GM23338 (cell line): ENCODE measurements around the gene MED12L. TPM values are rescaled to one million over a fixed set of nuclear protein-coding genes. Genes with fewer than 3 reads are reported as not detected.

Source experiments
- ATAC-seq: fragments of 200-7000 bp; cut with Tn5 transposase; 3 replicates; pipeline ENCODE4 v1.9.1; 2020
- DNase-seq: peaks from one replicate; pipeline ENCODE4 v3.0.0-alpha.2; 2015; ENCODE audit warnings: low spot score
- H2AFZ ChIP-seq: fragments of 200-600 bp; sonication (generic); 2 replicates; pipeline ENCODE4 v1.8.0; 2016; ENCODE audit warnings: antibody characterized with exemption, mild to moderate bottlenecking, moderate library complexity
- H3F3A ChIP-seq: fragments of 200-600 bp; sonication (generic); replicated peaks from 2 replicates; pipeline ENCODE4 v1.8.0; 2017; ENCODE audit warnings: antibody characterized with exemption, mixed run types, low read depth
- H3K27ac ChIP-seq: fragments of 200-600 bp; sonication (generic); 2 replicates; pipeline ENCODE4 v1.6.1; 2016; ENCODE audit warnings: low read depth
- H3K27me3 ChIP-seq: fragments of 200-600 bp; sonication (generic); 2 replicates; pipeline ENCODE4 v1.8.0; 2016; ENCODE audit warnings: mild to moderate bottlenecking, mixed run types, moderate library complexity; ENCODE audit not compliant: insufficient read depth
- H3K36me3 ChIP-seq: fragments of 200-600 bp; sonication (generic); 2 replicates; pipeline ENCODE4 v1.8.0; 2016; ENCODE audit warnings: mild to moderate bottlenecking; ENCODE audit not compliant: insufficient read depth
- H3K4me1 ChIP-seq: fragments of 200-600 bp; sonication (generic); 2 replicates; pipeline ENCODE4 v1.8.0; 2016; ENCODE audit warnings: mild to moderate bottlenecking, moderate library complexity; ENCODE audit not compliant: insufficient read depth
- H3K4me2 ChIP-seq: fragments of 200-600 bp; sonication (generic); 2 replicates; pipeline ENCODE4 v1.7.1; 2017; ENCODE audit warnings: mixed run types
- H3K4me3 ChIP-seq: fragments of 200-600 bp; sonication (generic); 2 replicates; pipeline ENCODE4 v1.6.1; 2016; ENCODE audit warnings: mixed run types
- H3K79me2 ChIP-seq: fragments of 200-600 bp; sonication (generic); replicated peaks from 2 replicates; pipeline ENCODE4 v1.8.0; 2017; ENCODE audit warnings: mild to moderate bottlenecking; ENCODE audit not compliant: insufficient read depth
- H3K9me2 ChIP-seq: fragments of 200-600 bp; sonication (generic); 2 replicates; pipeline ENCODE4 v1.8.0; 2017; ENCODE audit not compliant: insufficient read depth
- H4K20me1 ChIP-seq: fragments of 200-600 bp; sonication (generic); replicated peaks from 2 replicates; pipeline ENCODE4 v1.8.0; 2017; ENCODE audit warnings: mild to moderate bottlenecking; ENCODE audit not compliant: insufficient read depth
- H3K27ac Mint-ChIP-seq: 2 replicates; pipeline ENCODE4 v1.8.0; 2020; ENCODE audit warnings: inconsistent platforms, mild to moderate bottlenecking, moderate library complexity, mixed read lengths
- H3K27me3 Mint-ChIP-seq: 3 replicates; pipeline ENCODE4 v1.8.0; 2022; ENCODE audit warnings: low read depth, mild to moderate bottlenecking, moderate library complexity, mixed read lengths, inconsistent platforms; ENCODE audit not compliant: insufficient read depth, poor library complexity
- H3K36me3 Mint-ChIP-seq: 3 replicates; pipeline ENCODE4 v1.8.0; 2021; ENCODE audit warnings: low read depth, mild to moderate bottlenecking, inconsistent platforms, moderate library complexity, mixed read lengths
- H3K4me1 Mint-ChIP-seq: 3 replicates; pipeline ENCODE4 v1.8.0; 2020; ENCODE audit warnings: mild to moderate bottlenecking, inconsistent platforms, mixed read lengths
- H3K4me3 Mint-ChIP-seq: 3 replicates; pipeline ENCODE4 v1.8.0; 2021; ENCODE audit warnings: moderate library complexity, mild to moderate bottlenecking, inconsistent platforms, mixed read lengths
- H3K9me3 Mint-ChIP-seq: 3 replicates; pipeline ENCODE4 v1.8.0; 2020; ENCODE audit warnings: moderate library complexity, mild to moderate bottlenecking, inconsistent platforms, mixed read lengths
- CREB1 ChIP-seq: fragments of 250-450 bp; sonication (Bioruptor Pico); IDR thresholded peaks from 2 replicates; pipeline ENCODE4 v1.5.0; 2020; ENCODE audit warnings: low read depth, mild to moderate bottlenecking, moderate library complexity
- CTCF ChIP-seq, 2 experiments: fragments of 200-600 bp in 1 of 2; sonication (generic) in 1 of 2; conservative IDR thresholded peaks; 2 replicates each; pipeline versions ENCODE4 v1.5.1 to v1.6.1; 2016 to 2017; ENCODE audit warnings: antibody characterized with exemption in 2 of 2, low read depth in 2 of 2, mild to moderate bottlenecking in 2 of 2, moderate library complexity in 1 of 2
- ETS1 ChIP-seq: IDR thresholded peaks from 2 replicates; pipeline ENCODE4 v1.6.1; 2016; ENCODE audit warnings: antibody characterized with exemption
- EZH2 ChIP-seq: fragments of 200-600 bp; sonication (generic); IDR thresholded peaks from one replicate; pipeline ENCODE4 v1.8.0; 2017; ENCODE audit warnings: antibody characterized with exemption, mild to moderate bottlenecking, low read depth; ENCODE audit not compliant: unreplicated experiment
- EZH2phosphoT487 ChIP-seq: fragments of 200-600 bp; sonication (generic); IDR thresholded peaks from one replicate; pipeline ENCODE4 v1.8.1; 2018; ENCODE audit warnings: antibody characterized with exemption; ENCODE audit not compliant: unreplicated experiment
- JUNB ChIP-seq: IDR thresholded peaks from one replicate; pipeline ENCODE4 v1.6.1; 2016; ENCODE audit warnings: antibody characterized with exemption; ENCODE audit not compliant: unreplicated experiment
- NANOG ChIP-seq: IDR thresholded peaks from 2 replicates; pipeline ENCODE4 v1.6.1; 2016; ENCODE audit warnings: antibody characterized with exemption, borderline replicate concordance
- REST ChIP-seq: IDR thresholded peaks from one replicate; pipeline ENCODE4 v1.6.1; 2018; ENCODE audit warnings: antibody characterized with exemption; ENCODE audit not compliant: unreplicated experiment
- STAT1 ChIP-seq: IDR thresholded peaks from one replicate; pipeline ENCODE4 v1.6.1; 2016; ENCODE audit warnings: antibody characterized with exemption; ENCODE audit not compliant: unreplicated experiment
- ZNF114 ChIP-seq: fragments of 250-450 bp; sonication (Bioruptor Pico); IDR thresholded peaks from 2 replicates; pipeline ENCODE4 v1.5.0; 2020; ENCODE audit warnings: mild to moderate bottlenecking, moderate library complexity
- ZNF331 ChIP-seq: fragments of 250-450 bp; sonication (Bioruptor Pico); IDR thresholded peaks from 2 replicates; pipeline ENCODE4 v1.5.0; 2020; ENCODE audit warnings: low read depth, mild to moderate bottlenecking, moderate library complexity
- polyA plus RNA-seq: library from polyadenylated mRNA; unstranded; fragments of >200 nt; fragmentation: Nextera tagmentation; extraction: Ambion mirVana; gene quantifications from 2 replicates; pipeline ENCODE4 v1.2.1, GENCODE V29; 2016
- total RNA-seq: library from RNA; depleted of rRNA; stranded (reverse); fragments of >200 nt; shearing (Covaris generic); gene quantifications from 2 replicates; pipeline ENCODE4 v1.2.3, GENCODE V29; 2014

MED12L gene
- total and polyA plus RNA-seq, 2 experiments from 2014 or later = 5.7 to 25.0 TPM

GRCh38 chr3:151262871-151263525, 177.5 kb downstream of the MED12L start:
- H3K27me3 Mint-ChIP-seq = no peaks in the 10 kb centered on the region
- H3K27me3 ChIP-seq = no peaks in the 10 kb centered on the region
- H4K20me1 ChIP-seq = no peaks in the 10 kb centered on the region
- H3K9me3 Mint-ChIP-seq = no peaks in the 10 kb centered on the region
- peaks cover 19% of the 10 kb centered on the region; the same call in 1 of the 2 replicates for H3K4me1 ChIP-seq
- 0 out of 3 replicates have a peak, but pooled peaks cover 4% of the 10 kb centered on the region for H3K36me3 Mint-ChIP-seq
- no peak; the same call in 2 of the 3 replicates for ATAC-seq
- no peak for DNase-seq
- no peak overlapping the region for H3K4me3 Mint-ChIP-seq
- no peaks in the 10 kb centered on the region for H3F3A ChIP-seq
- no peaks in the 10 kb centered on the region for H3K9me2 ChIP-seq
- no peak overlapping the region for H3K4me2 ChIP-seq
- H2AFZ ChIP-seq = no peak overlapping the region
- H3K27ac Mint-ChIP-seq = no peak overlapping the region
- no peak overlapping the region for H3K27ac ChIP-seq
- peaks cover 16% of the 10 kb centered on the region for H3K4me1 Mint-ChIP-seq
- no peaks in the 10 kb centered on the region for H3K79me2 ChIP-seq
- no peak for TF ChIP-seq JUNB
- no peak for TF ChIP-seq EZH2
- TF ChIP-seq NANOG = no peak
- no peak for TF ChIP-seq STAT1
- no peak for TF ChIP-seq REST
- TF ChIP-seq EZH2phosphoT487 = no peak
- TF ChIP-seq CTCF (conservative IDR thresholded peaks at IDR 0.05; ENCODE audit: low read depth in 2 of 2) = no peak
- no peak for TF ChIP-seq ZNF114 (CRISPR knock-in tag)
- no peak for TF ChIP-seq ETS1
- TF ChIP-seq CREB1 = no peak
- no peak for TF ChIP-seq ZNF331 (CRISPR knock-in tag)
- no peak overlapping the region for H3K4me3 ChIP-seq
- no peaks in the 10 kb centered on the region for H3K36me3 ChIP-seq
